GM12801 (cell line): ENCODE results near the gene RFNG.

Experiments used
- CTCF ChIP-seq: IDR thresholded peaks from one replicate; pipeline ENCODE4 v1.5.1; 2011; ENCODE audit warnings: control low read depth; ENCODE audit not compliant: insufficient read length; ENCODE audit errors: extremely low read depth

Gene RFNG

GRCh38 chr17:82007495-82008257, 43.9 kb downstream of the RFNG start:
- TF ChIP-seq CTCF = no peak

- no peak for TF ChIP-seq CTCF
Observed at GRCh38 chr17:82007228-82007494, 44.5 kb downstream of the RFNG start.

- no peak for TF ChIP-seq CTCF
Observed at GRCh38 chr17:82006468-82007227, 45.0 kb downstream of the RFNG start.

GRCh38 chr17:82005701-82006348, 45.8 kb downstream of the RFNG start:
- no peak for TF ChIP-seq CTCF

GRCh38 chr17:82004517-82005455, 46.8 kb downstream of the RFNG start:
- TF ChIP-seq CTCF = no peak

- no peak for TF ChIP-seq CTCF
Observed at GRCh38 chr17:82003411-82004381, 47.9 kb downstream of the RFNG start.
